Measurements from ENCODE around the gene ATP8A2.

DNA sequence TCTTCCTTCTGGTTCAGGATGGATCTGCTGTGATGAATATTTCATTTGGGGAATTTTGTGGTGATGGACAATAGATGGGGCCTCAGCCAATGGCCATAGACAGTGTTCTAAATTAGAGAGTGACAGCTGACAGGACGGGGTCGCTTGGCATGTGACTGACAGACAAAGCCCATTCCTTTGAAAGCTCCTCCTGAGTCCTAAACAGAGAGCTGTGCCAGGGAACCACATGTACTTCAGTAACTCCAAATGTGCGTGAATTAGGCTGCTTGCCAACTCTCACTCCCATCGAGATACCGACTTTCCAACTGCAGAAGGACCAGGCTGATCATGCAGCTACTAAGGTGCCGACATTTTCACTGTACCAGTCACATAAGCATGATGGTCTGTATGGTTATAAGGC, 492.3 kb downstream of the ATP8A2 start:
- TF ChIP-seq POLR2A (IDR thresholded peaks at IDR 0.05), result no peak
- TF ChIP-seq, protein P1, sequence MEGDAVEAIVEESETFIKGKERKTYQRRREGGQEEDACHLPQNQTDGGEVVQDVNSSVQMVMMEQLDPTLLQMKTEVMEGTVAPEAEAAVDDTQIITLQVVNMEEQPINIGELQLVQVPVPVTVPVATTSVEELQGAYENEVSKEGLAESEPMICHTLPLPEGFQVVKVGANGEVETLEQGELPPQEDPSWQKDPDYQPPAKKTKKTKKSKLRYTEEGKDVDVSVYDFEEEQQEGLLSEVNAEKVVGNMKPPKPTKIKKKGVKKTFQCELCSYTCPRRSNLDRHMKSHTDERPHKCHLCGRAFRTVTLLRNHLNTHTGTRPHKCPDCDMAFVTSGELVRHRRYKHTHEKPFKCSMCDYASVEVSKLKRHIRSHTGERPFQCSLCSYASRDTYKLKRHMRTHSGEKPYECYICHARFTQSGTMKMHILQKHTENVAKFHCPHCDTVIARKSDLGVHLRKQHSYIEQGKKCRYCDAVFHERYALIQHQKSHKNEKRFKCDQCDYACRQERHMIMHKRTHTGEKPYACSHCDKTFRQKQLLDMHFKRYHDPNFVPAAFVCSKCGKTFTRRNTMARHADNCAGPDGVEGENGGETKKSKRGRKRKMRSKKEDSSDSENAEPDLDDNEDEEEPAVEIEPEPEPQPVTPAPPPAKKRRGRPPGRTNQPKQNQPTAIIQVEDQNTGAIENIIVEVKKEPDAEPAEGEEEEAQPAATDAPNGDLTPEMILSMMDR (IDR thresholded peaks at IDR 0.05), result no peak

Data from heart left ventricle (tissue), 13 donors.